T-helper 22 cell (primary cell): Measurements from ENCODE around the gene PRKCB.
"Not testable (repeated sequence)": the region's sequence is repeated elsewhere in the genome, so short reads cannot be mapped to it uniquely, and the experiment has no call there.

Source experiments
- DNase-seq: peaks from one replicate; pipeline ENCODE4 v3.0.0-alpha.2; 2020; ENCODE audit warnings: low read depth

Gene PRKCB

GRCh38 chr16:24178496-24178895 is 342.7 kb downstream of the PRKCB start:
- DNase-seq = no peak

- no peak for DNase-seq
Measured at GRCh38 chr16:24180451-24180850, 344.7 kb downstream of the PRKCB start.

- no peak for DNase-seq
Measured at GRCh38 chr16:24188021-24188542, 352.3 kb downstream of the PRKCB start.

GRCh38 chr16:24188751-24189318 is 353.1 kb downstream of the PRKCB start:
- no peak for DNase-seq

- no peak for DNase-seq
Measured at GRCh38 chr16:24189941-24190340, 354.2 kb downstream of the PRKCB start.

GRCh38 chr16:24191876-24192402 is 356.2 kb downstream of the PRKCB start:
- no peak for DNase-seq

GRCh38 chr16:24195221-24195620 is 359.4 kb downstream of the PRKCB start:
- DNase-seq = no peak

GRCh38 chr16:24198807-24199533 is 363.2 kb downstream of the PRKCB start:
- no peak for DNase-seq

GRCh38 chr16:24203675-24204074 is 367.9 kb downstream of the PRKCB start:
- no peak for DNase-seq

- no peak for DNase-seq
Measured at GRCh38 chr16:24204150-24204665, 368.4 kb downstream of the PRKCB start.

- DNase-seq = no peak
Measured at GRCh38 chr16:24206926-24207325, 371.1 kb downstream of the PRKCB start.

GRCh38 chr16:24208710-24209109 is 372.9 kb downstream of the PRKCB start:
- no peak for DNase-seq

- DNase-seq = no peak
Measured at GRCh38 chr16:24214992-24215391, 379.2 kb downstream of the PRKCB start.

GRCh38 chr16:24216961-24217360 is 381.2 kb downstream of the PRKCB start:
- no peak for DNase-seq

GRCh38 chr16:24217461-24217860 is 381.7 kb downstream of the PRKCB start:
- no peak for DNase-seq

GRCh38 chr16:24218299-24218698 is 382.5 kb downstream of the PRKCB start:
- DNase-seq = no peak

- DNase-seq = no peak
Measured at GRCh38 chr16:24221219-24221618, 385.4 kb downstream of the PRKCB start.

- DNase-seq = no peak
Measured at GRCh38 chr16:24228514-24228913, 392.7 kb downstream of the PRKCB start.

GRCh38 chr16:24232936-24233335 is 397.2 kb downstream of the PRKCB start:
- no peak for DNase-seq

- DNase-seq = no peak
Measured at GRCh38 chr16:24234737-24235136, 399.0 kb downstream of the PRKCB start.

GRCh38 chr16:24235806-24236205 is 400.0 kb downstream of the PRKCB start:
- DNase-seq = no peak

GRCh38 chr16:24238846-24239245 is 403.1 kb downstream of the PRKCB start:
- DNase-seq = not testable (repeated sequence)

GRCh38 chr16:24246911-24247607 is 411.3 kb downstream of the PRKCB start:
- no peak for DNase-seq
